Lower leg skin (tissue), 4 donors: Measurements from ENCODE around the gene HAPLN2. TPM values are rescaled to one million over a fixed set of nuclear protein-coding genes. Genes with fewer than 3 reads are reported as not detected.
A peak's percentile ranks its signal among the peaks of the same experiment; 100 is the strongest.

ENCODE experiments used
- DNase-seq, 2 donors: peaks; one replicate each; pipeline ENCODE4 v3.0.0-alpha.2; 2019; ENCODE audit warnings: low spot score in 2 of 2
- H3K4me3 ChIP-seq: fragments of 200-600 bp; sonication (generic); 2 replicates; pipeline ENCODE4 v1.5.1; 2017; ENCODE audit warnings: mild to moderate bottlenecking, low read depth; ENCODE audit not compliant: poor library complexity, severe bottlenecking
- CTCF ChIP-seq, 3 donors: fragments of 450-650 bp; IDR thresholded peaks; one replicate each; pipeline ENCODE4 v1.5.1; 2016; ENCODE audit warnings: antibody characterized with exemption in 3 of 3, mild to moderate bottlenecking in 3 of 3, moderate library complexity in 2 of 3
- POLR2A ChIP-seq, 2 donors: fragments of 450-650 bp; IDR thresholded peaks; one replicate each; pipeline ENCODE4 v1.6.1; 2016 to 2017; ENCODE audit warnings: antibody characterized with exemption in 2 of 2, mild to moderate bottlenecking in 1 of 2, moderate library complexity in 1 of 2
- WGBS, 2 donors: methylation state at CpG; one replicate each; pipeline ENCODE4 v1.1.5; 2018; 5-methylcytosine and 5-hydroxymethylcytosine counted together
- intact Hi-C: fragments of 100-400 bp; cut with DNase I; formaldehyde crosslinking; loops from one replicate; pipeline ENCODE4 v1.15.0; 2023; ENCODE audit warnings: low total_unique reads
- total RNA-seq, 4 donors: library from RNA; depleted of rRNA; stranded (reverse); fragments of >200 nt; gene quantifications; one replicate each; pipeline ENCODE4 v1.1.0, GENCODE V29; 2016

Gene HAPLN2
- 1 to 10 TPM in 1 of 4 donors, under 1 TPM in 2, not detected in 1; 0.68 to 1.0 (median 0.80) TPM for total RNA-seq

- 11 to 14% methylated on average over 7 of the region's 7 CpGs for WGBS, 2 donors
- intact Hi-C loops, result no loop called here
- H3K4me3 ChIP-seq, result no peak within 1 kb of the TSS
- DNase-seq, result no peak
- TF ChIP-seq POLR2A (IDR thresholded peaks at IDR 0.05) (no peak), CTCF (IDR thresholded peaks at IDR 0.05) (no peak)
These were observed at the start of gene HAPLN2 for GRCh38 chr1:156618853-156619581. TSS of gene HAPLN2 (plus strand) at chr1:156619415. CDS start at chr1:156623491, 4,076 bp downstream.

GRCh38 chr1:156571261-156571852 lies 47.9 kb upstream of the HAPLN2 start:
- H3K4me3 ChIP-seq, result no peak overlapping the region
- no peak for DNase-seq
- 9 to 10% methylated on average over 4 of the region's 4 CpGs for WGBS, 2 donors
- TF ChIP-seq CTCF (IDR thresholded peaks at IDR 0.05) (no peak), POLR2A (IDR thresholded peaks at IDR 0.05) (no peak)
- intact Hi-C loops, result no loop called here

GRCh38 chr1:156571919-156572662 lies 47.1 kb upstream of the HAPLN2 start, which contains the start of gene IQGAP3:
TSS of gene IQGAP3 (minus strand) at chr1:156572565. CDS start at chr1:156572529, 36 bp downstream.
- intact Hi-C loops, result no loop called here
- peak; percentile 78 to 94 for DNase-seq
- WGBS, 2 donors, result 1 to 2% methylated on average over 38 of the region's 38 CpGs
- TF ChIP-seq POLR2A (IDR thresholded peaks at IDR 0.05), result no peak
- TF ChIP-seq CTCF (IDR thresholded peaks at IDR 0.05), result no peak
- H3K4me3 ChIP-seq, result no peak within 1 kb of the TSS

DNA sequence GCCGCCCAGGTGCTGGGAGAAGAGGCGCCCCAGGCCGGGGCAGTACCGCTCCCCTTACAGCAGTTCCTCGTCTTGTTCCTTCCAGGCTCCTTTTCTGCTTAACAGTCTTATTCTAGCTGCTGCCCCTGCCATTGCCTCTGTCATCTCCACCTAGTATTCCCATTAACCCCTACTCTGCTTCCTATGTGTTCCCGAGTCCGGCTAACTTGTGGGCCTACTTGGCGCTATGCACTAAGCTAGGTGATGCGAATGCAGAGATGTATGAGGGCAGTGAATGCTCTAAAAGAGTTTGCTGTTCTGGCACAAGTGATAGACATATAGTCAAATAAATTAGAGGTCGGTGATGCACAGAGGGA lies 46.6 kb upstream of the HAPLN2 start:
- 27 to 32% methylated on average over 10 of the region's 10 CpGs for WGBS, 2 donors
- TF ChIP-seq POLR2A (IDR thresholded peaks at IDR 0.05), result no peak
- H3K4me3 ChIP-seq, result no peak overlapping the region
- DNase-seq, result no peak
- intact Hi-C loops, result no loop called here

DNA sequence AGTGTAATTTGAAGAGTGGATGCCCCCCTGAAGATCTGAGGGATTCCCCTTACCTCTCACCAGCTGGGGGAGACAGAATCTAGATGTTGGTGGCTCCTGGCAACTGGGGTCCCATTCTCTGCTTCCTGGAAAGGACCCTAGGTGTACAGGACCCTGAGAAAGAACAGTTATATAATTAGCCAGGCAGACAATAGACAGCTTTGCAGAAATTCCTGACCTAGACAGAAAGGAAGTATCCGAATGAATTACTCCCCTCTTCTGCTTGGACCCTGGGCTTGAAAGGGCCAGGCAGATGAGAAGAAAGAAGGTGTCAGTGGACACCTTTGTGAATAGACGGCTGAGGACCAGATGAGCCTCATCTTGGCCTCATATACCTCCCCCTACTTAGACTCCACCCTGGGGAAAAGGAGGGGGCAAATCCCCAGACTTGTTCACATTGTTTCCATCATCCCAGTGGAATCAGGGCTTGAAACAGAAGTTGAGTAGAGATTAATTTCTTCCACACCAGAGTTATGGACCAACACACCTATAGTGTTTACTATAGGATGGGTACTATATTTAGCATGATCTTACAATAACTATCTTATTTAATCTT lies 45.1 kb upstream of the HAPLN2 start:
- DNase-seq, result no peak
- no peak for TF ChIP-seq CTCF (IDR thresholded peaks at IDR 0.05)
- no peak for TF ChIP-seq POLR2A (IDR thresholded peaks at IDR 0.05)
- intact Hi-C loops, result no loop called here
- no peak overlapping the region for H3K4me3 ChIP-seq
- 57 to 67% methylated on average over 2 of the region's 2 CpGs for WGBS, 2 donors

DNA sequence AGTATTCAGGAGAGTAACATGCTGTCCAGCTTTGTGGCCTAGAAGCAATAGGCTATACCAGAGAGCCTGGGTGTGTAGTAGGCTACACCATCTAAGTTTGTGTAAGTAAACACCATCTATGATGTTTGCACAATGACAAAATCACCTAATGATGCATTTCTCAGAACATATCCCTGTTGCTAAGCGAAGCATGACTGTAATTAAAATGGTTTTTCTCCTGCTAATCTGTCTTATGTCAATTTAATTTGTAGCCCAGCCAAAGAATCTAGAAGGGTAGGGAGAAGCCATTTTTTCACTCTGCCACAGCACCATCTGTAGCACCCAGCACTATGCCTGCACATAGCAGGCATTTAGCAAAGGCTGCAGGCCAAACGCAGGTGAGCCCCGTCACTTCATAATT lies 41.7 kb upstream of the HAPLN2 start:
- 88 to 89% methylated on average over 3 of the region's 3 CpGs for WGBS, 2 donors
- intact Hi-C loops, result no loop called here
- TF ChIP-seq CTCF (IDR thresholded peaks at IDR 0.05) (no peak), POLR2A (IDR thresholded peaks at IDR 0.05) (no peak)
- no peak overlapping the region for H3K4me3 ChIP-seq
- DNase-seq, result no peak
